KMS-11 (cell line): ENCODE data around the gene MICAL3.

Experiments
- H2AFZ ChIP-seq: fragments of 200-600 bp; sonication (generic); 2 replicates; pipeline ENCODE4 v1.6.1; 2016; ENCODE audit warnings: antibody characterized with exemption, mixed run types, low read depth
- H3K27ac ChIP-seq: fragments of 200-600 bp; sonication (generic); 2 replicates; pipeline ENCODE4 v1.6.1; 2016; ENCODE audit warnings: mild to moderate bottlenecking, mixed run types
- H3K27me3 ChIP-seq: fragments of 200-600 bp; sonication (generic); 2 replicates; pipeline ENCODE4 v1.6.1; 2017; ENCODE audit warnings: mild to moderate bottlenecking, low read depth, mixed run types, moderate library complexity; ENCODE audit not compliant: insufficient read depth
- H3K36me3 ChIP-seq: fragments of 200-600 bp; sonication (generic); 2 replicates; pipeline ENCODE4 v1.6.1; 2017; ENCODE audit warnings: mild to moderate bottlenecking, mixed run types; ENCODE audit not compliant: insufficient read depth
- H3K4me1 ChIP-seq: fragments of 200-600 bp; sonication (generic); 2 replicates; pipeline ENCODE4 v1.6.1; 2016; ENCODE audit warnings: mild to moderate bottlenecking, low read depth, mixed run types; ENCODE audit not compliant: poor library complexity, severe bottlenecking
- H3K4me2 ChIP-seq: fragments of 200-600 bp; sonication (generic); 2 replicates; pipeline ENCODE4 v1.7.0; 2016; ENCODE audit warnings: mild to moderate bottlenecking, mixed run types
- H3K4me3 ChIP-seq: fragments of 200-600 bp; sonication (generic); IDR thresholded peaks from 2 replicates; pipeline ENCODE4 v1.6.1; 2017; ENCODE audit warnings: low read depth, low read length, mixed read lengths; ENCODE audit not compliant: insufficient read depth
- H3K79me2 ChIP-seq: fragments of 200-600 bp; sonication (generic); 2 replicates; pipeline ENCODE4 v1.6.1; 2016; ENCODE audit warnings: low read depth, mixed run types; ENCODE audit not compliant: insufficient read depth
- H3K9ac ChIP-seq: fragments of 200-600 bp; sonication (generic); 2 replicates; pipeline ENCODE4 v1.6.1; 2016; ENCODE audit warnings: mild to moderate bottlenecking, mixed run types
- H4K20me1 ChIP-seq: fragments of 200-600 bp; sonication (generic); 2 replicates; pipeline ENCODE4 v1.6.1; 2016; ENCODE audit warnings: mild to moderate bottlenecking, mixed run types; ENCODE audit not compliant: insufficient read depth
- TF ChIP-seq, protein P1 (sequence below): fragments of 200-600 bp; sonication (generic); conservative IDR thresholded peaks from 2 replicates; pipeline ENCODE4 v1.6.1; 2017; ENCODE audit warnings: low read depth, mild to moderate bottlenecking, antibody characterized with exemption, low read length, moderate library complexity, mixed read lengths

Gene MICAL3

DNA sequence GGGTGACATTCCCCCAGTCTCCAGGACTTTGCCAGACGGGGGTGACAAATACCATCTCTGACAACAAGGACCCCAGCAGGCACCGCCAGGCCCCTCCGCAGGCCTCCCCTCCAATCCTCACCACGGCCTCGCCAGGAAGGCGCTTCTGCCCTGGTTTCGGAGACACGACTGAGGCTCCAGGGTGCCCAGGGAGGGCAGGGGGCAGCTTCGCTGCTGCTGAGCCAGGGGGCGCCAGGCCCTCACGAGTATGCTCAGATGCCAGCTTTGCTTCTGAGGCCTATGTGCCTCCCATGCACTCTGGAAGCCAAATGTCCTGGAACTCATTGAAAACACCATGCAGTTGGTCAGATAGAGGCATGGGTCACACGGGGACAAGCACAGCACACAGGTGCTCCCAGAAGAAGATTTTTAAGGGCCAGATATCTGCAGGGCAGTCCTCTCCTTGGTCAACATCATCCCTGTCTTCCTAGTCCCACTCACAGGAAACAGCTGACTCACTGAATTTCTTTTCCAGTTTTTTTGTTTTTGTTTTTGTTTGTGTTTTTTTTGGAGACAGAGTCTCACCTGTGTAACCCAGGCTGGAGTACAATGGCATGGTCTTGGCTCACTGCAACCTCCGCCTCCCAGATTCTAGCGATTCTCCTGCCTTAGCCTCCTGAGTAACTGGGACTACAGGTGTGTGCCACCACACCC is 270.0 kb downstream of the MICAL3 start:
- Histone ChIP-seq H3K4me3 (no peak overlapping the region), H2AFZ (no peak overlapping the region), H3K4me2 (no peak overlapping the region), H4K20me1 (no peaks in the 10 kb centered on the region), H3K27me3 (no peaks in the 10 kb centered on the region), H3K27ac (no peak overlapping the region), H3K4me1 (no peaks in the 10 kb centered on the region), H3K36me3 (no peaks in the 10 kb centered on the region), H3K9ac (no peak overlapping the region), H3K79me2 (peaks cover 40% of the 10 kb centered on the region)
- TF ChIP-seq, protein P1, sequence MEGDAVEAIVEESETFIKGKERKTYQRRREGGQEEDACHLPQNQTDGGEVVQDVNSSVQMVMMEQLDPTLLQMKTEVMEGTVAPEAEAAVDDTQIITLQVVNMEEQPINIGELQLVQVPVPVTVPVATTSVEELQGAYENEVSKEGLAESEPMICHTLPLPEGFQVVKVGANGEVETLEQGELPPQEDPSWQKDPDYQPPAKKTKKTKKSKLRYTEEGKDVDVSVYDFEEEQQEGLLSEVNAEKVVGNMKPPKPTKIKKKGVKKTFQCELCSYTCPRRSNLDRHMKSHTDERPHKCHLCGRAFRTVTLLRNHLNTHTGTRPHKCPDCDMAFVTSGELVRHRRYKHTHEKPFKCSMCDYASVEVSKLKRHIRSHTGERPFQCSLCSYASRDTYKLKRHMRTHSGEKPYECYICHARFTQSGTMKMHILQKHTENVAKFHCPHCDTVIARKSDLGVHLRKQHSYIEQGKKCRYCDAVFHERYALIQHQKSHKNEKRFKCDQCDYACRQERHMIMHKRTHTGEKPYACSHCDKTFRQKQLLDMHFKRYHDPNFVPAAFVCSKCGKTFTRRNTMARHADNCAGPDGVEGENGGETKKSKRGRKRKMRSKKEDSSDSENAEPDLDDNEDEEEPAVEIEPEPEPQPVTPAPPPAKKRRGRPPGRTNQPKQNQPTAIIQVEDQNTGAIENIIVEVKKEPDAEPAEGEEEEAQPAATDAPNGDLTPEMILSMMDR = no peak

DNA sequence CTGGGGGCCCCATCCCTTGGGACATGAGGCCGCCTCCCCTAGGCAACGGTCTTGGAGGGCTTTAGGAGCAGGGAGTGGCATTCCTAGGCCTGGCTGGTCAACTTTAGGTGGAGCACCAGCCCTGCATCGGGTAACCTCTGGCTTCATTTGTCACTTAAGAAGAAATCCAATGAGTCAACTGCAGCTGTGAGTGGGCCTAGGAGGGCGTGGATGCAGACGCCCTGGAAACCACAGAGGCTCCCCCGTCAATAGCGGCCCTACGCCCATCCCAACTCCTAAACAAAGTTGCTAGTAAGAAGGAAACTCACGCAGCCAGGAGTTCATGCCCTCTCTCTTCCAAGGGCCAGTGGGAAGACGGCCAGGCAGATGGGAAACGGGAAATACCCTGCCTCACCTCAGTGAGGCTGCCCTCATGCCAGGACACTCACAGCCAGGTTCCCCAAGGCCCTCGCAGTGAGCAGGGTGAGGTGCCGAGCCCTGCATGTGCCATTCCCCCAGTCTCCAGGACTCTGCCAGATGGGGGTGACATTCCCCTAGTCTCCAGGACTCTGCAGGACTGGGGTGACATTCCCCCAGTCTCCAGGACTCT is 270.9 kb downstream of the MICAL3 start:
- H3K4me3 ChIP-seq = no peak overlapping the region
- H3K9ac ChIP-seq = no peak overlapping the region
- H3K27ac ChIP-seq = no peak overlapping the region
- no peaks in the 10 kb centered on the region for H3K27me3 ChIP-seq
- no peaks in the 10 kb centered on the region for H3K36me3 ChIP-seq
- no peak overlapping the region for H2AFZ ChIP-seq
- no peaks in the 10 kb centered on the region for H3K4me1 ChIP-seq
- H3K4me2 ChIP-seq = no peak overlapping the region
- H4K20me1 ChIP-seq = no peaks in the 10 kb centered on the region
- TF ChIP-seq, protein P1 = no peak
- peaks cover 33% of the 10 kb centered on the region for H3K79me2 ChIP-seq

DNA sequence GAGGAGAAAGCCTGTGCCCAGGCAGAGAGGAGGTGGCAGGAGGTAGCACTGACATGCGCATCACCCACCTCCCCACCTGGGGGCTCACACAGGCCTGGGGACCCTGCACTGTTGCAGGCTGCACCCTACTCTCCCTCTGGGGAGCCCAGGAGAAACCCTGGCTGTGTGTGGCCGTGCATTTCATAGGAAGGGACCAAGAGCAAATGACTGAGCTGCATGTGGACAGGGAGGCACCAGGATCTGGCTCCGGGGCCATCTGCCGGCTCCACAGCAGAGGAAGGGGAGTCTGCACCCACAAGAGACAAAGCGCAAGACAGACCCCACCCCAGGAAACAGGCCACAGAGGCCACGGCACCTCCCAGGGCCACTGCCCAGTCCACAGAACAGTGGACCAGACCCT is 272.8 kb downstream of the MICAL3 start:
- peaks cover 25% of the 10 kb centered on the region; the same call in 1 of the 2 replicates for H3K79me2 ChIP-seq
- no peak overlapping the region for H2AFZ ChIP-seq
- no peak overlapping the region for H3K9ac ChIP-seq
- H4K20me1 ChIP-seq = no peaks in the 10 kb centered on the region
- no peak overlapping the region for H3K4me3 ChIP-seq
- no peak overlapping the region for H3K27ac ChIP-seq
- H3K4me2 ChIP-seq = no peak overlapping the region
- TF ChIP-seq, protein P1 = no peak
- H3K4me1 ChIP-seq = no peaks in the 10 kb centered on the region
- H3K36me3 ChIP-seq = no peaks in the 10 kb centered on the region
- no peaks in the 10 kb centered on the region for H3K27me3 ChIP-seq

DNA sequence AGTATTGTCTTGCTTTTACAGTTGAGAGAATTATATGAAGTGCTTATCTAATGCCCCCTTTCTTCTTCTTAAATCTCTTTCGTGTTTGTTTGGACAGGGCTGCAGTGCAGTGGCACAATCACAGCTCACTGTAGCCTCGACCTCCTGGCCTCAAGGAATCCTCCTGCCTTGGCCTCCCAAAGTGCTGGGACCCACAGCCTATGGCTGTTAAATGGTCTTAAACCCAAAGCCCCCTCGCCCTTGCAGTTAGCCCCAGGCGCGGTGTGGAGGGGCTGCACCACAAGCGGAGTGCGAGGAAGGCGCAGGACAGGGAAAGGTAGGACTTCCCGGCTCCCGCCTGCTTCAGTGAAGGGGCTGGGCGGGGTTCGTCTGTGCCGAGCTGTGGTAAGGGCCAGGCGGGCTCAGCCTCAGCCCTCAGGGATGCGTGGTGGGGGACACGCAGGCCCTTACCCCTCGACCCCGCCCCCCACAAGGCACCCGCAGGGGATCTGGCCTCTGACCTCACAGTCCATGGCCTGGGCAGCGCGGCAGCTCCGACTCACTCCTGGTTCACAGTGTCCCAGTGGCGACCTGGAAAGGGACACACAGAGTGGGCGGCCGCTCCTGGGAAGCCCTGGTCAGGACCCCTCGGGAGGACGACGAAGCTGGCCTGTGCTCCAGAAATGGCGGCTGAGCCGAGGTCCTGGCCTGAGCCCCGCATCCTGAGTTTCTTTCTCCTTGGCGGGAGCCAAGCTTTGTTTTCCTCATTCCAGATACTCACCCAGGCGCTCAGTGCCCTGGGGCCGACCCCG is 274.6 kb downstream of the MICAL3 start:
- H2AFZ ChIP-seq = no peak overlapping the region
- H4K20me1 ChIP-seq = no peaks in the 10 kb centered on the region
- H3K27ac ChIP-seq = no peak overlapping the region
- TF ChIP-seq, protein P1 = no peak
- no peaks in the 10 kb centered on the region for H3K36me3 ChIP-seq
- no peak overlapping the region for H3K4me2 ChIP-seq
- H3K79me2 ChIP-seq = peaks cover 24% of the 10 kb centered on the region; the same call in 1 of the 2 replicates
- no peak overlapping the region for H3K9ac ChIP-seq
- H3K4me1 ChIP-seq = no peaks in the 10 kb centered on the region
- no peaks in the 10 kb centered on the region for H3K27me3 ChIP-seq
- no peak overlapping the region for H3K4me3 ChIP-seq
